Cardiac septum (tissue), 1 donor: ENCODE data around the gene PAK4. TPM values are rescaled to one million over a fixed set of nuclear protein-coding genes. Genes with fewer than 3 reads are reported as not detected.
"Not testable (repeated sequence)": the region's sequence is repeated elsewhere in the genome, so short reads cannot be mapped to it uniquely, and the experiment has no call there.

Experiments
- DNase-seq: peaks from one replicate; pipeline ENCODE4 v3.0.0-alpha.2; 2020; ENCODE audit warnings: low spot score
- intact Hi-C: fragments of 100-400 bp; cut with DNase I; formaldehyde crosslinking; loops from one replicate; pipeline ENCODE4 v1.14.0; 2022
- long read RNA-seq: library from polyadenylated mRNA; unstranded; transcript quantifications from one replicate; pipeline ENCODE4 v2.0.0, GENCODE V29; 2021
- total RNA-seq: library from RNA; stranded (reverse); fragmentation: NEBNext Ultra II Directional; extraction: Animal tissue kit (Norgen Biotek cat#: 25700); gene quantifications from one replicate; pipeline ENCODE4 v1.2.1, GENCODE V29; 2021
- donor health status: DM: no; HTN: no; CAD: no.

Gene PAK4
- total RNA-seq: 18.6 TPM
- long read RNA-seq, full-length matches to known transcripts: 5 of 22 reads
- long read RNA-seq, partial matches to known transcripts: 10 of 22 reads
- long read RNA-seq, other reads (novel, unspliced or antisense): 7 of 22 reads

DNA sequence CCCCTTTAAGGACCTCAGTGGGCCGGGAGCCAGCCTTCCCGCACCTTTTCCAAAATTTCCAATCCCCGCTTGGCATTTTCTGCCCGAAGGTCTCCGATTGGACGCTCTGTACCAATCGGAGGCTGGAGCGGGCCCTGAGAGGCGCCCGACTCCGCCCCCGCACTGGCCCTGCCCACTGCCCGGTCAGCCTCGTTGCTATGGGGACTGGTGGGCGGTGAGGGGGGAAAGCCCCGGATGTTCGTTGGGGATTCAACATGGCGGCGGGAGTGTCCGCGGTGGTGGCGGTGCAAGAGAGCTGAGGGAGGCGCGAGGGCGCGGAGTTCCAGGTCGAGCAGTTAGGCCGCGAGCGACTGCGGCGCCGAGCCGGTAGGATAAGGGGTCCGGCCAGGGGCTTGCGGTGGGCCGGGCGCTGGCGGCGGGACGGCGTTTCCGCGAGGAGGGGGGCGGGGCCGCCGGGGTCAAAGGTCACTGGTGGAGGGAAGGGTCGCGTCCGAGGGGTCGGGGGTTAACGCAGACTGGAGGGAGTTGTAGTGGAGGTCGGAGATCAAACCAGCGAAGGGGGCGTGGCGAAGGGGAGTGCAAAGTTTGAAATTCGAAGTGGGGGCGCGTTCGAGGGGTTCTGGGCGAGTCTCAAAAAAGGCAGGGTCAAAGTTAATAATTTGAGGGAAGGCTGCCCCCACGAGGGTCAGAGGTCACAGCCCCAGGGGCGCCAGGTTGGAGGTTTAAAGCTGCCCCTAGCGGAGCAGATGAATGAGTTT lies at the start of gene PAK4:
TSS of gene PAK4 (plus strand) at position 233 of the 758 bp plus-strand sequence. CDS start 43,768 bp downstream, outside the sequence.
- intact Hi-C loops: loop anchor here (10.0 kb wide), 3 partner anchors 161 to 409 kb away; partner anchors contain the start of genes EID2B and PLEKHG2
- peak; percentile 98 for DNase-seq

DNA sequence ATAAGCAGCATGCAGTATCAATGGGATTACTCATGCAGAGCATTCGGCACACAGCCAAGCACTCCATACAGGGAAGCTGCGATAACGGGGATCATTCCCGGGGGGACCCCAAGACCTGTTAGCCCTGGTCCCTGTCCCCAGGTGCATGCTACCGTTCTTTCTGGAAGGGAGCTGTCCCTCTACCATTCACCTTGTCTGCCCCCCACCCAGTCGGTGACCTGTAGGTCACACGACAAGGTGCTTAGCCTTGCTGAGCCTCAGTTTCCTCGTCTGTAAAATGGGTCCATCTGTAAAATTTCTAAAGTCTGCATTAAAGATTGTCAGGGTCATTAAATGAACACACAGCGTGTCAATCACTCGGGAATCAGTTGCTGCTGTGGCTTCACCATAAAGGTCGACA lies 48.3 kb upstream of the PAK4 start:
- no peak for DNase-seq
- intact Hi-C loops: no loop called here

DNA sequence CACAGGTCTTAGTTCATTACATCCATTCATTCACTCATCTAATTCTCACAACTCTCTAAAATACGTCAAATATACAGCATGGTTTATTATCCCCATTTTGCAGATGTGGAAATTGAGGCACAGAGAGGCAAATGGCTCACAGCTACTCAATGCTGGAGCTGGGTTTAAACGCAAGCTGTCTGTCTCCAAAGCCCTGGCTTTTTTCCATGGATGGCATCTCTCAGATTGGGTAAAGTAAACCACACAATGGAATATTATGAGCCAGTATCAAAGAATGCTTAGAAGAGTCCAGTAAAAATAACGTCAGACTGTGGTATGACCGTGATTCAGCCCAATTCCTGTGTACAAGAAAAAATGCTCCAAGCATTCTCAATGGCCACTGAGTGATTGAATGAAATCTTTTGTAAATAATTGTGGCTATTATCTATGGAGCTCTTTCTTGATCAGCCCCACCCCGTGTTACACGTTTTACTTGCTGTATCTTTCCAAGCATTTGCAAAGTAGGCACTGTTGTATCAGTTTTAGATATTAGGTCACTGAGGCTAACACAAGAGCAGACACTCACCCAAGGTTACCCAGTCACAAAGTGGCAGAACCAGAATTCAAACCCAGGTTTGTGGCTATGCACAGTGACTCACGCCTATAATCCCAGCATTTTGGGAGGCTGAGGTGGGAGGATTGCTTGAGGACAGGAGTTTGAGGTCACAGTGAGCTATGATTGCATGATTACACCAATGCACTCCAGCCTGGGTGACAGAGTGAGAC lies 47.0 kb upstream of the PAK4 start:
- DNase-seq: no peak

DNA sequence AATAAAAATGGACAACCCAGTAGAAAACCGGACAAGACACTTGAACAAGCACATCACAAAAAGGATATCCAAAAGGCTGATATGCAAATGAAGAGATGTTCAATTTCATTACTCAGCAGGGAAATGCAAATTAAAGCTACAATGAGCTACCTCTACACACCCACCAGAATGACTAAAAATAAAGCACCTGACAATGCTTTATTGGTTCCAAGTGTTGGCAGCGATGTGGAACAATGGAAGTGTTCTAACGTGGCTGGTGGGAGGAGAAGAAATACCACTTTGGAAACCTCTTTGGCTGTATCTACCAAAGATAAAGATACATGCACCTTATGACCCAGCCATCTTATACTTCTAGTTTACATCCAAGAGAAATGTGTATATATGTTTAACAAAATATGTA lies 45.2 kb upstream of the PAK4 start:
- intact Hi-C loops: no loop called here
- no peak for DNase-seq

More for the DNA sequence above, 47.0 kb upstream of the PAK4 start:
- intact Hi-C loops: no loop called here

DNA sequence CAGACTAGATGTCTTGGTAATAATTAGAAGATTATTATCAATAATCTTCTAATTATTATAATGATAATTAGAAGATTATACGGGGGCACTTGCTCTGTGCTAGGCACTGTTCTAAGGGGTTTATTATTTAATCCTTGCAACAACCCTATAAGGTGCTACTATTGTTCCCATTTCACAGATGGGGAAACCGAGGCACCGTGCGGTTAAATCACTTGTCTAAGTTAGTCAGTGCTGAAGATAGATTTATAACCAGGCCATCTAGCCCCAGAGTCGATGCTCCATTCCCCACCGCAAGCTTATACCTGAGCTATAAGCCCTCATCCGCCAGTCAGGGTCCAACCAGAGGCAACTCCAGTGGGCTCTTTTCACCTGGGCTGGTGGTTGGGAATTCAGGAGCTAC lies 43.4 kb upstream of the PAK4 start:
- DNase-seq: no peak
- intact Hi-C loops: no loop called here

DNA sequence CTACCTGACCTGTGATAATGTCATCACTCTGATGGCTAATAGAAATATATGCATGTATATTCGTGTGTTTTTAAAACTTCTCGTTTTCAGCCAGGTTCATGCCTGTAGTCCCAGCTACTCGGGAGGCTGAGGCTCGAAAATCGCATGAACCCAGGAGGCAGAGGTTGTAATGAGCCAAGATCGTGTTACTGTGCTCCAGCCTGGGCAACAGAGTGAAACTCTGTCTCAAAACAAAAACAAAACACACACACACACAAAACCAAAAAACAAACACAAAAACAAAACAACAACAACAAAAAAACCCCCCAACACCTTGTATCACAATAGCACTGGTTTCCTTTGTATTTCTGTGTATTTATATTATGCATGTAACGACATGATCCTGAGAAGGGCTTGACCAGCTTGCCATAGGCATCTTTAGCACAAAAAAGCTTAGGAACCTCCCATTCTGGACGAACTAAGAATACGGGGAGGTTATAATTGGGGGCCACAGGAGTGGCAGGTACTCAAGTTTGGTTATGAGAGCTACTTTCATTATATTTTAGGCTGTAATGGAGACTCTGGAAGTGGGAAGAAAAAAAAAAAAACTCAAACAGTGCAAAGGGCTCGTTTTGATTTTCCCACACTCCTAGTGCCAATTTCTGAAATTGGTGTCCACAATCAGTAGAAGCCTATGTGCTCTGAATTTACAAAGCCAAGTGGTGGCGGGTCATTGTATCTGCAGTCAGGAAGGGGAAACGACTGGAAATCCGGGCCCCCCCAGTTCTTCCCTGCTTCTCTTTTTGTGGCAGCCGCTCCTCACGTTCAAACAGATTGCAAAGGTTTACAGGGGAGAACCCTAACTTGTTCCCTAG lies 42.6 kb upstream of the PAK4 start:
- DNase-seq: no peak
- intact Hi-C loops: no loop called here

DNA sequence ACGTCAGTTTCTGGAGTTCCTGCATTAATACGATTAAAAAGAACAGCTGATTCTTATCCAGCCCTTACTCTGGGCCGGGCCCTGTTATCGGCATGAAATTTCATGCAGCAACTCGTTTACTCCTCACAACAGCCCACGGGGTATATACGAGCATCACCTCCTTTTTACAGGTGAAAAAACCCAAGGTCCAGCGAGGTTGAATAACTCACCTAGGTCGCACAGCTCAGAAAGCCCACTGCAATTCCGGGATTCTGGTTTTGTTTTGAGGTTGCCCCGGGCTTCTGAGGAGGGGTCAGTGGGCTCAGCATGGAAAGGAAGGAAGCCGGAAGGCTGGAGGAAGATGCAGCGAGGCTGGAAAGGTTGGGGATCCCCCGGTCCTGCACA lies 42.0 kb upstream of the PAK4 start:
- intact Hi-C loops: no loop called here
- no peak for DNase-seq

DNA sequence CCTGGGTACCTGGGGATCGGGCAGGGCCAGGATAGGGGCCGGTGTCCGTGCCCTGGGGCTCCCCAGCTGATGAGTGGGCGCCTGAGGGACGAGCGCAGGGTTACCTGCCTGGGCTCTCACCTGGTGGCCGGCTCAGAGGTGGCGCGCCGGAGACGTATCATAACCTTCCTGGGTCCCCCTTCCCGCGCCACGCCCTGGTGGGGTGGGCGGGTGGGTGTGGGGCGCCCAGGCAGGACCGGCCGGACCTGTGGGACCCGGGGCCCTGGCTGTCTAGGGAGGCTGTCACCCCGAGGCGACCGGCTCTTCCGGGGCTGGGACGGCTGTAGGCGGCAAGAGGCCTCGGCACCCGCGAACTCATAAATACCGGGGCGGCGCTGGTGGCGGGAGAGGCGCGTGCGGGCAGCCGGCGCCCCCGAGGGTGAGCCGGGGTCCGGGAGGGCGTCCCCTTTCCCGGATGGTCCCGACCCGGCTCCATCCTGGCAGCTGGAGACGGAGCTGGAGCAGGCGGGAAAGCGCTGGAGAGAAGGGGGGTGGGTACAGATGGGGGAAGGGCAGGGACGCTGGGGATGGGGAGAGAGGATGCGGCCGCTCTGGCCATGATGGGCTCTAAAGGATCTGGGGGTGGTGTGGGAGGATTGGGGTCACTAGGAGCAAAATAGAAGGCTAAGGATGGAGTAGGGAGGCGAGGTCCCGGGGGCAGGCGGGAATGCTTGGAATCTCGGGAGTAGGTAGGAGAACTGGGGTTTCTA lies 41.4 kb upstream of the PAK4 start, which contains the start of gene ACP7:
TSS of gene ACP7 (plus strand) at position 386 of the 749 bp plus-strand sequence. CDS start 902 bp downstream, outside the sequence.
- DNase-seq: no peak
- intact Hi-C loops: no loop called here

DNA sequence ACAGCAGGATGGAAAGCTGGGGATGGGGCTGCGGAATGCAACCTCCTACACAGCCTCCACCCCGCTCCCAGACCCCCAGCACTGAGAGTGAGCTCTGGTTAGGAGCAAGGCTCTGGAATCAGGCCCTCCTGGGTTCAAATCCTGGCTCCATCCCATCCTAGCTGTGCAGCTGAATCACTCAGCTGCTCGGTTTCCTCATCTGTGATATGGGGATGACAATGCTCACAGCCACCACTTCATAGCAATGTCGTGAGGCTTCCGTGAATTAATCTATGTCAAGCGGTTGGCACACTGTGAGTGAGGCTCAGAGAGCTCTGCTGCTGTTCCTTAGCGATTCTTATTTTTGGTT lies 40.9 kb upstream of the PAK4 start:
- intact Hi-C loops: no loop called here
- DNase-seq: no peak

DNA sequence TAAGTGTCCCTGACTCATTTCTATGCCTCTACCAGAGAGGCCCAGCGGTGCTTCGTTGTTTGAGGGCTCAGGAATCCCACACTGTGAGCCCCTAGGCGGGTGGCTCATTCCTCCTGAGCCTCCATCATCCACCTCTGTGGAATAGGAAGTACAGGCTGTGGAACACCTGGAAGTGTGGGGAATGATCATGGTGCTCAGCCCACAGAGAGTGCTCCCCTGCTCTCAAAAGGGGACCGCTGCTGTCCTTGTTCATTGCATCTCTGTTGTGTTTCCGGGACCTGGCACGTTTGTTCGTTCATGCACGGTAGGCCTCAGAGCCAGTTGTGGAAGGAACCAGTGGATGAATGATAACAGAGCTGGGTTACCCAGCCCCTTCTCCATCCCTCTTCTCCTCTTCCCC lies 40.2 kb upstream of the PAK4 start:
- no peak for DNase-seq

DNA sequence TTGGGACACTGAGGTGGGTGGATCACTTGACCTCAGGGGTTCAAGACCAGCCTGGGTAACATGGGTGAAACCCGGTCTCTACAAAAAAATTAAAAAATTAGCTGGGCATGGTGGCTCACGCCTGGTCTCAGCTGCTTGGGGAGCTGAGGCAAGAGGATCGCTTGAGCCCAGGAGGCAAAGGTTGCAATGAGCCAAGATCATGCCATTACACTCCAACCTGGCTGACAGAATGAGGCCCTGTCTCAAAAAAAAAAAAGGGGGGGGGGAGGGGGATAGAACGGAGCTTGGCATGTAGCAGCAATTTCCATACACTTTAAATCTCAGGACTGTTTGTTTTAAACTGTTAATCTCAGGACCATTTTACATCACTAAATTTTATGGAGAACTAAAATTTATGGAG lies 39.2 kb upstream of the PAK4 start:
- intact Hi-C loops: no loop called here
- no peak for DNase-seq

More for the DNA sequence above, 40.2 kb upstream of the PAK4 start:
- intact Hi-C loops: no loop called here

DNA sequence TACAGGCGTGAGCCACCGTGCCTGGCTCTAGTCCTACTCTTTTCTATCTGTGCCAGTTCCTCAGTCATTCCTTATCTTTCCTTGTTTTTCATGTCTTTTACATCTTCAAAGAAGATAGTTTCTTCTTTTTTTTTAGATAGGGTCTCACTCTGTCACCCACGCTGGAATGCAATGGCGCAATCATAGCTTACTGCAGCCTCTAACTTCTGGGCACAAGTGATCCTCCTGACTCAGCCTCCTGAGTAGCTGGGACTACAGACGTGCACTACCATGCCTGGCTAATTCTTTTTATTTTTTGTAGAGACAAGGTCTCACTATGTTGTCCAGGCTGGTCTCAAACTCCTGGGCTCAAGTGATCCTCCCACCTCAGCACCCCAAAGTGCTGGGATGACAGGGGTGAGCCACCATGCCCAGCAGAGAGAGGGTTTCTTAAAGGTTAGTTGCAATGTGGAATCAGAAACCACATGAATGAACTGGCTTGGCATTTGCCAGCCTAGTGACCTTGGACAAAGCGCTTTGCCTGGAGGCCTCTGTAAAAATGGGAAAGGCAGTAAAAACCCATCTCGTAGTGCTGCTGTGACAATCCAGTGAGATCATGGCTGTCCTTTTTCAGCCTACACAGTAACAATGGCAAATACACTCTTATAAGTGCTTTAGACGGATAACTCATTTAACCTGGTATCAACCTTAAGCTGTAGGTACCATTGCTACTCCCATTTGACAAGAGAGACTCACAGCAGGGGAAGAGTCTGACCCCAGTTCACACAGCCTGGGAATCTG lies 37.5 kb upstream of the PAK4 start:
- intact Hi-C loops: no loop called here
- DNase-seq: no peak

DNA sequence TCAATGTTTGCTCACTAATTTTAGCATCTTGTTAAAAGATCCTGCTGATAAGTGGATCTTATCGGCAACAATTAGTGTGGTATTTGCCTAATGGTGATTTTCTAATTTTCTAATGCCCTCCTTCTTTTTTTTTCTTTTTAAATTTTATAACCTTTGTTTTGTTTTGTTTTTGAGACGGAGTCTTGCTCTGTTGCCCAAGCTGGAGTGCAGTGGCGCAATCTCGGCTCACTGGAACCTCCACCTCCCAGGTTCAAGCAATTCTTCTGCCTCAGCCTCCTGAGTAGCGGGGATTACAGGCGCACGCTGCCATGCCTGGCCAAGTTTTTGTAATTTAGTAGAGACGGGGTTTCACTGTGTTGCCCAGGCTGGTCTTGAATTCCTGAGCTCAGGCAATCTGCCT lies 35.6 kb upstream of the PAK4 start:
- DNase-seq, intact Hi-C loops: not testable (repeated sequence)

DNA sequence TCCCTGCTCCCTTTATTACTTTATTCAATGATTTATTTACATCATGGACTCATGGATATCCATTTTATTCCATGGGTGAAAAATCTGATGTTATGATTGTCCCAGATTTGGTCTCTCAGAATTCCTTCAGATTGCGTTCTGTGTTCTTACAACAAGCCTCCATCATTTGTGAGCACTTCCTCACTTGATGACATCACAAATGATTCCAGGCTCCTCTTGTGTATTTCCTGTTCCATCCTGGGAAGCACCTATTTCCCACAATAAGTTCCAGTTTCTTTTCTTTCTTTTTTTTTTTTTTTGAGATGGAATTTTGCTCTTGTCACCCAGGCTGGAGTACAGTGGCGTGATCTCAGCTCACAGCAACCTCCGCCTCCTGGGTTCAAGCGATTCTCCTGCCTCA lies 34.7 kb upstream of the PAK4 start:
- DNase-seq: no peak
- intact Hi-C loops: no loop called here

DNA sequence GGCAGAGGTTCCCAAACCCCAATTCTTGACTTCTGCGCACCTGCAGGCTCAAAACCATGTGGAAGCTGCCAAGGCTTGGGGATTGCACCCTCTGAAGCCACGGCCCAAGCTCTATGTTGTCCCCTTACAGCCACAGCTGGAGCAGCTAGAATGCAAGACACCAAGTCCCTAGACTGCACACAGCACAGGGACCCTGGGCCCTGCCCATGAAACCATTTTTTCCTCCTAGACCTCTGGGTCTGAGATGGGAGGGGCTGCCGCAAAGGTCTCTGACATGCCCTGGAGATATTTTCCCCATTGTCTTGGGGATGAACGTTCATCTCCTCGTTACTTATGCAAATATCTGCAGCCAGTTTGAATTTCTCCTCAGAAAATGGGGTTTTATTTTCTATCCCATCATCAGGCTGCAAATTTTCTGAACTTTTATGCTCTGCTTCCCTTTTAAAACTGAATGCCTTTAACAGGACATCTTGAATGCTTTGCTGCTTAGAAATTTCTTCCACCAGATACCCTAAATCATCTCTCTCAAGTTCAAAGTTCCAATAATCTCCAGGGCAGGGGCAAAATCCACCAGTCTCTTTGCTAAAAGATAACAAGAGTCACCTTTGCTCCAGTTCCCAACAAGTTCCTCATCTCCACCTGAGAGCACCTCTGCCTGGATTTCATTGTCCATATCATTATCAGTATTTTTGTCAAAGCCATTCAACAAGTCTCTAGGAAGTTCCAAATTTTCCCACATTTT lies 29.6 kb upstream of the PAK4 start:
- intact Hi-C loops, DNase-seq: not testable (repeated sequence)

DNA sequence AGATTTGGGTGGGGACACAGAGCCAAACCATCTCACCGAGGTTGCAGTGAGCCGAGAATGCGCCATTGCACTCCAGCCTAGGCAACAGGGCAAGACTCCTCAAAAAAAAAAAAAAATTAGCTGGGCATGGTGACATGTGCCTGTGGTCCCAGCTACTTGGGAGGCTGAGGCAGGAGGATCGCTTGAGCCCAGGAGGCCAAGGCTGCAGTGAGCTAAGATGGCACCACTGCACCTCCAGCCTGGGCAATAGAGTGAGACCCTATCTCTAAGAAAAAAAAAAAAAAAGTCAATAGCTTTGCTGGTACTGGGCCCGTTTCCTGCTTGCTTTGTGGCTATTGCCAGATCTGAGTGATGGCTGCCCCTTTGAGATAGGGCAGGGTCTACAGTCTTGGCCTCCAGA lies 28.3 kb upstream of the PAK4 start:
- intact Hi-C loops: no loop called here
- no peak for DNase-seq

DNA sequence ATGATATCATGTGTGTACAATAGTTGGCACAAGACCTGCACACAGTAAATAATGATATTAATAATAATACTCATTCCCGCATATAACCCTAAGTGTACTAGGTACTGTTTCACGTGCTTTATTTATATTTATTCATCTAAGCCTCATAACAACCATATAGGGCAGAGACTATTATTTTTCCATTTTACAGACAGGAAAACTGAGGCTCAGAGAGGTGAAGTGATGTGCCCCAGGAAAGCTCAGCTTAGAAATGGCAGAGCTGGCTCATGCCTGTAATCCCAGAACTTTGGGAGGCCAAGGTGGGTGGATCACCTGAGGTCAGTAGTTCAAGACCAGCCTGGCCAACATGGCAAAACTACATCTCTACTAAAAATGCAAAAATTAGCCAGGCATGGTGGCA lies 27.9 kb upstream of the PAK4 start:
- no peak for DNase-seq
- intact Hi-C loops: no loop called here
